K562 (cell line): ENCODE measurements around the gene PSMA1. TPM values are rescaled to one million over a fixed set of nuclear protein-coding genes. Genes with fewer than 3 reads are reported as not detected.

Source experiments
- ATAC-seq: fragments of 200-7000 bp; cut with Tn5 transposase; 3 replicates; pipeline ENCODE4 v1.9.1; 2020; ENCODE audit warnings: moderate library complexity
- BruUV-seq: library from RNA; stranded (reverse); fragments of 400-500 nt; replicated peaks from 2 replicates; lab custom pipeline; 2021; lab: Mats Ljungman, UMichigan
- CTCF ChIA-PET: fragments of 300-600 bp; formaldehyde crosslinking; extraction: SDS; loops from one replicate; lab custom pipeline; 2021; ENCODE audit warnings: low intra/inter-chr PET ratio; lab: Yijun Ruan, JAX
- POLR2A ChIA-PET: fragments of 300-600, 350-650 bp; sonication (Branson Sonifier 250); formaldehyde crosslinking; extraction: SDS; loops from one replicate; lab custom pipeline; 2021; ENCODE audit warnings: antibody characterized with exemption, inconsistent platforms; lab: Yijun Ruan, JAX
- DNase-seq, 4 experiments: peaks; one replicate each; pipeline versions ENCODE4 v3.0.0 to v3.0.0-alpha.2; 2011 to 2018; ENCODE audit warnings: low spot score in 3 of 4, mixed read lengths in 3 of 4; ENCODE audit errors: extremely low read depth in 1 of 4
- FAIRE-seq: peaks from 2 replicates; lab custom pipeline; 2011; peaks lifted over from hg19 to GRCh38; lab: Jason Lieb, UNC
- H2AFZ ChIP-seq: 2 replicates; pipeline ENCODE4 v1.6.0; 2011; ENCODE audit warnings: low read depth, low read length, control low read depth, inconsistent platforms
- H3K27ac ChIP-seq: fragments of 200-600 bp; 3 replicates; pipeline ENCODE4 v1.8.0; 2011; ENCODE audit warnings: low read depth, mild to moderate bottlenecking, control low read depth, inconsistent platforms, low read length, moderate library complexity, mixed read lengths; ENCODE audit errors: extremely low read depth
- H3K27me3 ChIP-seq, 2 experiments: fragments of 300-600 bp in 1 of 2; 2 replicates in 1 of 2; 3 replicates in 1 of 2; pipeline versions ENCODE4 v1.6.0 to v1.8.0; 2011; ENCODE audit warnings: inconsistent platforms in 2 of 2, low read length in 2 of 2, mild to moderate bottlenecking in 1 of 2, mixed read lengths in 1 of 2, moderate library complexity in 1 of 2; ENCODE audit not compliant: control insufficient read depth in 2 of 2, insufficient read depth in 2 of 2
- H3K36me3 ChIP-seq: fragments of 300-600 bp; 3 replicates; pipeline ENCODE4 v1.8.0; 2011; ENCODE audit warnings: mild to moderate bottlenecking, low read length, inconsistent platforms; ENCODE audit not compliant: control insufficient read depth, insufficient read depth
- H3K4me1 ChIP-seq, 2 experiments: fragments of 200-600 bp in 1 of 2; replicated peaks in 1 of 2; 2 replicates in 1 of 2; 3 replicates in 1 of 2; pipeline versions ENCODE4 v1.5.1 to v1.8.0; 2011; ENCODE audit warnings: inconsistent platforms in 2 of 2, low read length in 2 of 2, mild to moderate bottlenecking in 1 of 2, mixed read lengths in 1 of 2, moderate library complexity in 1 of 2; ENCODE audit not compliant: control insufficient read depth in 2 of 2, insufficient read depth in 2 of 2
- H3K4me2 ChIP-seq: 2 replicates; pipeline ENCODE4 v1.6.1; 2011; ENCODE audit warnings: low read length, control low read depth, inconsistent platforms, mixed read lengths; ENCODE audit not compliant: insufficient read depth
- H3K4me3 ChIP-seq: fragments of 200-600 bp; sonication (generic), shearing (Covaris generic); 2 replicates; pipeline ENCODE4 v1.5.1; 2016; ENCODE audit warnings: control low read depth, inconsistent platforms
- H3K79me2 ChIP-seq: fragments of 200-600 bp; 3 replicates; pipeline ENCODE4 v1.8.0; 2011; ENCODE audit warnings: low read length, inconsistent platforms; ENCODE audit not compliant: control insufficient read depth, insufficient read depth
- H3K9ac ChIP-seq, 2 experiments: 2 replicates each; pipeline versions ENCODE4 v1.6.0 to v1.6.1; 2011; ENCODE audit warnings: low read depth in 2 of 2, low read length in 2 of 2, control low read depth in 1 of 2, inconsistent platforms in 1 of 2, mild to moderate bottlenecking in 1 of 2, mixed read lengths in 1 of 2; ENCODE audit not compliant: insufficient read depth in 1 of 2
- H3K9me1 ChIP-seq: one replicate; pipeline ENCODE4 v1.6.0; 2011; ENCODE audit warnings: inconsistent platforms, mild to moderate bottlenecking, low read length, moderate library complexity; ENCODE audit not compliant: control insufficient read depth, insufficient read depth
- H3K9me3 ChIP-seq: replicated peaks from 2 replicates; pipeline ENCODE4 v1.5.1; 2011; ENCODE audit warnings: low read depth, low read length, inconsistent platforms; ENCODE audit not compliant: control insufficient read depth, insufficient read depth
- H4K20me1 ChIP-seq: replicated peaks from 2 replicates; pipeline ENCODE4 v1.6.1; 2011; ENCODE audit warnings: low read length, inconsistent platforms, mixed read lengths; ENCODE audit not compliant: control insufficient read depth, insufficient read depth
- AFF1 ChIP-seq, 2 experiments: fragments of 450-650 bp; IDR thresholded peaks; 2 replicates each; pipeline ENCODE4 v1.6.1; 2018; ENCODE audit warnings: mild to moderate bottlenecking in 2 of 2, low read depth in 1 of 2; ENCODE audit not compliant: partially characterized antibody in 2 of 2
- BRF1 ChIP-seq: IDR thresholded peaks from 3 replicates; pipeline ENCODE4 v1.6.1; 2011; ENCODE audit warnings: borderline replicate concordance, mild to moderate bottlenecking; ENCODE audit not compliant: insufficient read length; ENCODE audit errors: extremely low read depth
- HMGN3 ChIP-seq: IDR thresholded peaks from 2 replicates; pipeline ENCODE4 v1.6.1; 2011; ENCODE audit warnings: borderline replicate concordance, low read depth, mild to moderate bottlenecking, mixed read lengths, low read length; ENCODE audit not compliant: insufficient read length; ENCODE audit errors: extremely low read depth
- KDM1A ChIP-seq, 2 experiments: fragments of 450-650 bp; IDR thresholded peaks; 2 replicates each; pipeline ENCODE4 v1.6.1; 2016; ENCODE audit warnings: mild to moderate bottlenecking in 2 of 2
- NCOR1 ChIP-seq: fragments of 450-650 bp; IDR thresholded peaks from 2 replicates; pipeline ENCODE4 v1.6.1; 2016; ENCODE audit warnings: mild to moderate bottlenecking, moderate library complexity
- PHB2 ChIP-seq: fragments of 450-650 bp; IDR thresholded peaks from 2 replicates; pipeline ENCODE4 v1.6.1; 2017; ENCODE audit warnings: low read depth
- PML ChIP-seq: IDR thresholded peaks from 2 replicates; pipeline ENCODE4 v1.6.1; 2012; ENCODE audit warnings: low read length, inconsistent platforms
- RBM25 ChIP-seq: fragments of 200-400 bp; formaldehyde crosslinking; IDR thresholded peaks from 2 replicates; pipeline ENCODE4 v1.6.1; 2018; ENCODE audit warnings: low read length, low read depth, moderate library complexity; ENCODE audit not compliant: severe bottlenecking
- SRF ChIP-seq, 2 experiments: fragments of 250-450, 450-650 bp in 1 of 2; sonication (Bioruptor Pico) in 1 of 2; sonication (generic) in 1 of 2; formaldehyde crosslinking; IDR thresholded peaks; 2 replicates each; pipeline versions ENCODE4 v1.5.0 to v1.5.1; 2020 to 2022; ENCODE audit warnings: mild to moderate bottlenecking in 1 of 2, missing genetic modification reagents in 1 of 2
- ZNF121 ChIP-seq: sonication (generic); formaldehyde crosslinking; conservative IDR thresholded peaks from 2 replicates; pipeline ENCODE4 v1.8.0; 2022; ENCODE audit warnings: missing genetic modification reagents
- ZNF347 ChIP-seq: fragments of 450-650 bp; formaldehyde crosslinking; IDR thresholded peaks from 2 replicates; pipeline ENCODE4 v1.4.0; 2020; ENCODE audit warnings: low read depth, mild to moderate bottlenecking, moderate library complexity
- ZNF707 ChIP-seq: fragments of 250-450 bp; sonication (Bioruptor Pico); conservative IDR thresholded peaks from 2 replicates; pipeline ENCODE4 v1.8.0; 2022; ENCODE audit warnings: inconsistent platforms, mild to moderate bottlenecking, moderate library complexity
- WGBS: fragments of 100-300 bp; shearing (Covaris generic); methylation state at CpG from one replicate; pipeline ENCODE4 v1.1.6; 2016; ENCODE audit warnings: low coverage, mixed read lengths; ENCODE audit not compliant: insufficient coverage; ENCODE audit errors: missing lambda C conversion rate; 5-methylcytosine and 5-hydroxymethylcytosine counted together
- in situ Hi-C: fragments of 300-500 bp; cut with MboI; formaldehyde crosslinking; loops from 4 replicates; pipeline ENCODE4 v1.15.0; 2018; ENCODE audit warnings: inconsistent platforms, mixed read lengths
- intact Hi-C: fragments of 100-400 bp; cut with micrococcal nuclease; formaldehyde crosslinking; loops from 2 replicates; pipeline ENCODE4 v1.14.2; 2022
- polyA plus RNA-seq, 8 experiments: library from polyadenylated mRNA; depleted of rRNA in 4 of 8; stranded (reverse) in 5 of 8; unstranded in 3 of 8; fragments of >200 nt; fragmentation: Nextera tagmentation in 2 of 8; fragmentation: Illumina TruSeq in 1 of 8; extraction: Ambion mirVana in 2 of 8; extraction: Trizol in 1 of 8; gene quantifications; 2 replicates each; pipeline versions ENCODE4 v1.2.1 to v1.2.3, GENCODE V29; 2011 to 2014; ENCODE audit warnings: inconsistent platforms in 1 of 8, missing spikeins in 1 of 8
- total RNA-seq, 7 experiments: library from RNA; depleted of rRNA in 6 of 7; stranded (reverse); fragments of >200 nt in 6 of 7; fragmentation: Illumina TruSeq in 2 of 7; extraction: Trizol in 2 of 7; gene quantifications; 2 replicates each; pipeline versions ENCODE4 v1.2.1 to v1.2.3, GENCODE V29; 2011 to 2021; ENCODE audit warnings: low replicate concordance in 1 of 7

Gene PSMA1
- total and polyA plus RNA-seq, 9 of the 15 experiments (the other 6 are each of a cell fraction or from before 2014, with no cell fraction given), result 283 to 1,007 (median 424) TPM

- Histone ChIP-seq H3K36me3 (peaks cover 58% of the 10 kb centered on the region), H3K4me1 (peaks cover 0 to 9% of the 10 kb centered on the region in 2 experiments; a peak in 3 of 5 replicates), H3K4me2 (no peak overlapping the region), H2AFZ (no peak overlapping the region), H3K79me2 (peaks cover 26% of the 10 kb centered on the region), H3K27me3 (no peaks in the 10 kb centered on the region), H3K4me3 (no peak overlapping the region)
- intact Hi-C loops (no loop called here), in situ Hi-C loops (no loop called here)
- CTCF ChIA-PET, result no interaction called here
- FAIRE-seq (no peak), ATAC-seq (no peak)
- no TSS peak for BruUV-seq
- no peak for TF ChIP-seq BRF1
- TF ChIP-seq ZNF121, result peak; percentile 74
- TF ChIP-seq KDM1A (IDR thresholded peaks at IDR 0.05), result peak in 1 of 2 experiments; percentile 29; a peak in 1 of 4 replicates
- TF ChIP-seq RBM25, result peak; percentile 23
- no peak for TF ChIP-seq PML
- TF ChIP-seq, all 486 proteins: peak for 3
- POLR2A ChIA-PET, result interaction anchor here (0.5 kb wide), 1 partner anchor 15 kb away, joined by 4 read pairs; no protein-coding TSS in a partner anchor
- no peak for DNase-seq
- H4K20me1 ChIP-seq, result no peaks in the 10 kb centered on the region
- WGBS, result 88% methylated on average over 4 of the region's 4 CpGs
- H3K27ac ChIP-seq, result peak overlapping the region; percentile 26; the same call in 1 of the 3 replicates
- no peak overlapping the region for H3K9ac ChIP-seq
- H3K9me1 ChIP-seq, result no peaks in the 10 kb centered on the region
- H3K9me3 ChIP-seq, result no peaks in the 10 kb centered on the region
Observed at GRCh38 chr11:14502039-14502438, 18.1 kb downstream of the PSMA1 start.

DNA sequence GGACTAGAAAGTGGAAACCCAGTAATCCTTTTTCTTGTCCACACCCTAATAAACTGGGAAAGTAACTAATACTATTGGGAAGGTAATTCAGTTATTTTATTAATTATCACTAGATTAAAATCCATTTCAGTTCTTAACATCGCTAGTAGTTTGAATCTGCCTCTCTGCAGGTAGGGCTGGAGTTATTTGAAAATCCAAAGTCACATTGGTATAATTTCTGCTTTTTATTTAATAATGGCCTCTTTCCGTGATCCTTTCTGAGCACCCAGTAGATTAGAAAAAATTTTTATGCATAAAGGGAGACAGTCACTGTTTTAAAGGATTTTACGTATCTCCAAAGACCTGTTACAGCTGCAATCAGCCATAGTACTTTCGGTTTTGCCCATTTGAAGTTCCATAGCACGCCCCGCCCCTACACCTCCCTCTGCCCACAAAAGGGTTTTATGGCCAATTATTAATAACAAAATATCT is 20.0 kb downstream of the PSMA1 start:
- BruUV-seq, result TSS peak; percentile 96
- Histone ChIP-seq H3K36me3 (peaks cover 57% of the 10 kb centered on the region), H2AFZ (peak overlapping the region; percentile 82), H3K27ac (peak overlapping the region; percentile 76), H3K4me3 (peak overlapping the region; percentile 73), H3K9me1 (no peaks in the 10 kb centered on the region), H3K9ac (peak overlapping the region; percentile 80 to 97), H3K4me1 (peaks cover 0 to 9% of the 10 kb centered on the region in 2 experiments; a peak in 3 of 5 replicates), H4K20me1 (no peaks in the 10 kb centered on the region), H3K9me3 (no peaks in the 10 kb centered on the region), H3K27me3 (no peaks in the 10 kb centered on the region), H3K4me2 (peak overlapping the region; percentile 93), H3K79me2 (peaks cover 41% of the 10 kb centered on the region)
- DNase-seq (peak in 2 of 4 experiments; percentile 56 to 71), ATAC-seq (peak; percentile 77), FAIRE-seq (no peak)
- in situ Hi-C loops (no loop called here), intact Hi-C loops (no loop called here)
- 4% methylated on average over 6 of the region's 6 CpGs for WGBS
- CTCF ChIA-PET, result interaction anchor here (0.5 kb wide), 1 partner anchor 250 kb away, joined by 3 read pairs; no protein-coding TSS in a partner anchor
- POLR2A ChIA-PET, result interaction anchor here (0.6 to 1.9 kb wide), 15 partner anchors 10 to 1494 kb away, joined by 3 to 10 read pairs (median 4); partner anchors contain the start of gene PSMA1
- TF ChIP-seq SRF (CRISPR knock-in tag; IDR thresholded peaks at IDR 0.05) (peak in 1 of 2 experiments; percentile 26; a peak in 1 of 4 replicates), ZNF347 (CRISPR knock-in tag) (no peak), PHB2 (no peak), AFF1 (IDR thresholded peaks at IDR 0.05; ENCODE audit: low read depth in 1 of 2, partially characterized antibody in 2 of 2) (peak in 1 of 2 experiments; percentile 89), ZNF707 (CRISPR knock-in tag) (no peak), HMGN3 (no peak), NCOR1 (0 out of 2 replicates have a peak, but pooled peaks have one; percentile 16)
